Measurements from ENCODE around the gene RACK1.

RACK1 gene

GRCh38 chr5:181207960-181208253 is 35.8 kb downstream of the RACK1 start:
- no peak for TF ChIP-seq CTCF (IDR thresholded peaks at IDR 0.05; ENCODE audit: control insufficient read depth, insufficient read depth, low read depth, low read length, missing control alignments)
- DNase-seq (ENCODE audit: low read depth), result no peak
- H3K4me3 ChIP-seq (ENCODE audit: control insufficient read depth, low read depth, low read length), result no peak overlapping the region

- H3K4me3 ChIP-seq (ENCODE audit: control insufficient read depth, low read depth, low read length), result peak overlapping the region; percentile 51
- DNase-seq (ENCODE audit: low read depth), result peak; percentile 79
- TF ChIP-seq CTCF (IDR thresholded peaks at IDR 0.05; ENCODE audit: control insufficient read depth, insufficient read depth, low read depth, low read length, missing control alignments), result no peak
Observed at GRCh38 chr5:181207214-181207959, 36.3 kb downstream of the RACK1 start.

GRCh38 chr5:181205761-181206649 is 37.7 kb downstream of the RACK1 start:
- no peak for TF ChIP-seq CTCF (IDR thresholded peaks at IDR 0.05; ENCODE audit: control insufficient read depth, insufficient read depth, low read depth, low read length, missing control alignments)
- no peak for DNase-seq (ENCODE audit: low read depth)
- peak overlapping the region; percentile 44 for H3K4me3 ChIP-seq (ENCODE audit: control insufficient read depth, low read depth, low read length)

GRCh38 chr5:181204826-181205760 is 38.6 kb downstream of the RACK1 start, which contains the start of gene TRIM7:
Gene TRIM7 (minus strand): TSS chr5:181205196. CDS start chr5:181205110, 86 bp downstream.
- TF ChIP-seq CTCF (IDR thresholded peaks at IDR 0.05; ENCODE audit: control insufficient read depth, insufficient read depth, low read depth, low read length, missing control alignments), result no peak
- no peak for DNase-seq (ENCODE audit: low read depth)
- peak within 1 kb of the TSS; percentile 44 for H3K4me3 ChIP-seq (ENCODE audit: control insufficient read depth, low read depth, low read length)

GRCh38 chr5:181204113-181204825 is 39.4 kb downstream of the RACK1 start:
- no peak for TF ChIP-seq CTCF (IDR thresholded peaks at IDR 0.05; ENCODE audit: control insufficient read depth, insufficient read depth, low read depth, low read length, missing control alignments)
- DNase-seq (ENCODE audit: low read depth), result no peak
- H3K4me3 ChIP-seq (ENCODE audit: control insufficient read depth, low read depth, low read length), result peak overlapping the region; percentile 44
